Activated CD4-positive, CD25-positive, alpha-beta regulatory T cell (primary cell): Measurements from ENCODE around the gene TBRG4.

Experiments used
- DNase-seq, 4 experiments: peaks; one replicate each; lab custom pipeline; 2025; lab: John Stamatoyannopoulos, UW

The TBRG4 gene

GRCh38 chr7:45088821-45089340 lies 22.6 kb downstream of the TBRG4 start, which contains the start of gene NACAD:
Gene NACAD, minus strand, starts transcription at chr7:45088969. Its CDS starts 75 bp downstream, at chr7:45088894.
- DNase-seq: no peak

GRCh38 chr7:45088146-45088701 lies 23.3 kb downstream of the TBRG4 start:
- DNase-seq: no peak

DNA sequence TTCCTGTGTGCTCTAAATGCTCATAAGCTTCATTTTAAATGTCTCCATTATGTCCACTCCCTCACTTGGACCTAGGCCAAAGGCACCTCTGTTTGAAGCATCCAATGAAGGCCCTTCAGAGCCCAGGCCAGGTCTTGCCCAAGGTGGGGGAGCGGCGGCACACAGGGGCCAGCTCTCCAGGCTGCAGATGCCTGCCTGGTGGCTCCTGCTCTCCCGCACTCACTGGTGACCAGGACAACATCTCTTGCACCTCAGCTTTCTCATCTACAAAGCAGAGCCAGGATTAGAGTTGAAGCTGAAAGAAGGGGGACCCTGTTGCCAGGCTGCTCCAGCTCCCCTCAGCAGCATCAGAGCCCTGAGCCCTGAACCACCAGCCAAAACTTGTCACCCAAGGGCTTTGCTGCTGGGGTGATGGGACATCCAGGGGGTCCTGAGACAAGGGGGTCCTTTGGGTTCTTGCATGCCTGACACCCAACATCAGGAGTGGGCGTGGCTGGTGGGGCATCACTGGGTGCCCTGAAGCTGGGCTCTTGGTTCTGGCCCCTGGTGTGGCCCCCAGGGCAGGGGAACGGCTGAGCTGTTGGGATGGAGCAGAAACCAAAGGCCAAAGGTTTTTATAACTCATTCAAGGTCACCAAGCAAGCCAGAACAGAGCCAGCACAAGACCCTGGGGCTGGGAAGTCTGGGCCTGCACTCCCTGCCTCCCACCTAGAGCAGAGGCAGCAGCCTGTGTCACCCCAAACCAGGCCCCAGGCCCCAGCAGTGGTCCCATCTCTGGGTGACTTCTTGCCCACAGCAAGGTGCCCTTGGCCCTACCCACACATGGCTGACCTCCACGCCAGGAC lies 24.0 kb downstream of the TBRG4 start:
- DNase-seq: no peak

GRCh38 chr7:45086331-45087065 lies 25.0 kb downstream of the TBRG4 start:
- no peak for DNase-seq

GRCh38 chr7:45085619-45086200 lies 25.8 kb downstream of the TBRG4 start:
- no peak for DNase-seq

GRCh38 chr7:45084901-45085618 lies 26.4 kb downstream of the TBRG4 start:
- no peak for DNase-seq

DNA sequence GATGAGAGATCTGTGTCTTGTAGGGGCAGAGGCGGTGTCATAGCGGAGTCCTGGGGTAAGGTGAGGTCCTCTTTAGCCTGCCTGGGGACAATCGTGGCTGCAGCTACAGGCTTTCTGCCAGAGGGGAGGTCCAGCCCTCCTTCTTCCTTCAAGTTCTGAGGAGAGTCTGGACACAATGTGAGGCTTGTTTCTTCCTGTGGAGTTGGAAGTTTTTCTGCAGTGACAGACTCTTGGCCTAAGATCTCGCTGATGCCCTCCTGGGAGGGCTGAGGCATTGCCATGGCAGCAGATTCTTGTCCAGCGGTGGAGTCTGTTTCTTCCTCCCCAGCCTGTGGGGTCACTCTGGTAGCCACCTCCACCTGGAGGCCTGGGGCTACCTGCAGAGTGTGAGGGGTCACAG lies 27.2 kb downstream of the TBRG4 start:
- DNase-seq: no peak

- no peak for DNase-seq
These were observed 28.6 kb downstream of the TBRG4 start for GRCh38 chr7:45082831-45083331.

DNA sequence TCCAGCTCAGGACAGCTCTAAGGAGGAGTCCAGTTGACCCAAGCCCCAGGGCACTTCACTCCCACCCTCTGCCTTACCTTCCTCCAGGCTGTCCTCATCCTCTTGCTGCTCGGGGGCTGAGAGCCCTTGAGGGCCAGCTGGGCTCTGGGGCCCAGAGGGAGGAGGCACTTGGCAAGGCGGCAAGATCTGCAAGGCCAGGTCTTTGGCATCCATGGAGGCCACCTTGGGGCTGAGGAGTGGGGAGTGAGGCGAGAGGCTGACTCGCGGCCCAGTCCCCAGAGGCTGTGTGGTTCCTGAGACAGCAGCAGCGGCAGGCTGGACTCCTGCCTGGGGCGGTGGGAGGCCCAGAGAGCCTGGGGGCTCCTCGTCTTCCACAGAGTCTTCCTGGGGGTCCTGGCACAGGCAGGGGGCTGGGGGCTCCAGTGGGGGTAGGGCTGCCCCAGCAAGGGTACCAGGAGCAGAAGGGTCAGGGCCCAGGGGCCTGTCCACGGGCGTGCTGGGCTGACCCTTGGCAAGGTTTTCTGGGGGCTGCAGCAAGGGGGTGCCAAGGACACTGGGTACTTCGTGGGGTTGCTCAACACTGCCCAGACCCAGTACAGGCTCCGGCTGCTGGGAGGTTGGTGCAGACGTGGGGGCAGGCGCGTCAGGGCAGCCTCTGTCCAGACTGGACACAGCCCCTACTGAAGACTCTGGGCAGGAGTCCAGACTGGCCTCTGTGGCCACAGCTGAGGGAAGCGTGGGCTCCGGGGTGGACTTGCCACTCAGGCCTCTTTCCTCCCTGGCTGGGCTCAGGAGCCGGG lies 29.3 kb downstream of the TBRG4 start:
- DNase-seq: no peak

DNA sequence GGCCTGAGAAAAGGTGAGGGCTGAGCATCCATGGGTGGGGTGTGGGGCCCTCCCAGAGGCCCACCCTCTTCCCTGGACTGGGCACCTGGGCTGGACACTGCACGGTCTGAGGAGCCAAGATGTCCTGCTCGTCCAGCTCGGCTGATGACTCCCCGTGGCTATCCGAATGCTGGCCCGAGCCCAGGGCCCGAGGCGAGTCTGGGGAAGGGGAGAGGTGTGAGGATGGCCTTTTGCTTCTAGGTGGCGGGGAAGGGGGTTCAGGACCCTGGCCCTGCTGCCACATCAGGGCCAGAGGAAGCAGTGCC lies 29.9 kb downstream of the TBRG4 start:
- no peak for DNase-seq

DNA sequence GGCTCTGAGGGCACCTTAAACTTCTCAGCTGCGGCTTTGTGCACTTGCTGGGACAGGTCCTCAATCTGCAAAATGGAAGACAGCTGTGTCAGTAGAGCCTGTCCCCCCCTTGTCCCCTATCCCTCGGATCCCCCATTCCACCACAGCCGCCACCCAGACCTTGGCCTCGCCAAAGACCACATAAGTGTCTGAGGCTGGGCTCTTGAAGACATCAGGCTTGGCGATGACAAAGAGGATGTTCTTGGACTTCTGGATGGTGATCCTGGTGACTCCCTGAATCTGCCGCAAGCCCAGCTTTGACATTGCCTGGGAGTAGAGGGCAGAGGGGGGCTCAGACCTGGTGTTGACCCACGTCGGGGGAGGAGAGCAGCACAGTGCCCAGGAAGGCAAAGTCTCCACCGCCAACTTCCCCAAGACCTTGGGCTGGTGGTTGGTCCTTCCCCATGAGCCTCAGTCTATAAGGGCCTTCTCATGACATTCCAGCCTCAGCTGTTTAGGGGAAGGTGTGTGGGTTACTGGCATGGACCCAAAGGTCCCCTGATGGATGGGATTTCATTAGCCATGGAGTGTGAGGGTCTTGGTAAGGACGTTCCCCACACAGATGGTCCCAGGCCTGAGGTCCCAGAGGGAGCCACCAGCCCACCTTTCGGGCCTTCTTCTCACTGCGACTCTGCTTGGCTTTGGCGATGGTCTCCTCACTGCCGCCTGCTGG lies 30.4 kb downstream of the TBRG4 start:
- DNase-seq: no peak

DNA sequence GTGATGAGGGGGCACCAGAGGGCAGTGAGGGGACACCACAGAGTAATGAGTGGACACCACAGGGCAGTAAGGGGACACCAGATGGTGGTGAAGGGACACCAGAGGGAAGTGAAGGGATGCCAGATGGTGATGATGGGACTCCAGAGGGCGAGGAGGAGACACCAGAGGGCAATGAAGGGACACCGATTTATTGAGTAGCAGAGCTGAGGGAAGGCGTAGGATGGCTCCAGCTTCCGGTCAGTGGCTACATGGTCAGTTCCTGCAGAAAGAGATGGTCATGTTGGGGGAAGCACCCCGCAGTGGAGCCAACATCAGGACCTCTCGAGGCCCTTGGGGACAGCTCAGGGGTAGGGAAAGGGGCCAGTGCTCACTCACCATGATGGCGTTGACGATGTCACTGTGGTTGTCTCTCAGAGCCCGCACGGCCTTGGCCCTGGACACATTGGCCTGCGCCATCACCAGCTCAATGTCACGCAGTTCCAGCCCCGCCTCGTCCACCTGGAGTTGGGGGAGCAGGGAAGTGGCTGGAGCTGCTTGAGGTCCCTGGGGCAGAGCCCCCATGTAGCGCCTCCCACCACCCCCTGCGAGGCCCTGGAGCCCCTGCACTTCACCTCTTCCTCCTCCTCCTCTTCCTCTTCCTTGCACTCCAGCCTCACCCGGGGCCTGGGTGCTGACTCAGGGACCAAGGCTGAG lies 31.1 kb downstream of the TBRG4 start:
- no peak for DNase-seq

DNA sequence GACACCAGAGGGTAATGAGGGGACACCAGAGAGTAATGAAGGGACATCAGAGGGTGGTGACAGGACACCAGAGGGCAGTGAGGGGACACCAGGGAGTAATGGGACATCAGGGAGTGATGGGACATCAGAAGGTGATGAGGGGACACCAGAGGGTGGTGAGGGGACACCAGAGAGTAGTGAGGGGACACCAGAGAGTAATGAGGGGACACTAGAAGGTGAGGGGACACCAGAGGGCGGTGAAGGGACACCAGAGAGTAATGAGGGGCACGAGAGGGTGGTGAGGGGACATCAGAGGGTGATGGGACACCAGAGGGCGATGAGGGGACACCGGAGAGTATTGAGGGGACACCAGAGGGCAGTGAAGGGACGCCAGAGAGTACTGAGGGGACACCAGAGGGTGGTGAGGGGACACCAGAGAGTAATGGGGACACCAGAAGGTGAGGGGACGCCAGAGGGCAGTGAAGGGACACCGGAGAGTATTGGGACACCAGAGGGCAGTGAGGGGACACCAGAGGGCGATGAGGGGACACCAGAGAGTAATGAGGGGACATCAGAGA lies 33.3 kb downstream of the TBRG4 start:
- DNase-seq: no peak

- no peak for DNase-seq
These were observed 33.9 kb downstream of the TBRG4 start for GRCh38 chr7:45077579-45077978.

DNA sequence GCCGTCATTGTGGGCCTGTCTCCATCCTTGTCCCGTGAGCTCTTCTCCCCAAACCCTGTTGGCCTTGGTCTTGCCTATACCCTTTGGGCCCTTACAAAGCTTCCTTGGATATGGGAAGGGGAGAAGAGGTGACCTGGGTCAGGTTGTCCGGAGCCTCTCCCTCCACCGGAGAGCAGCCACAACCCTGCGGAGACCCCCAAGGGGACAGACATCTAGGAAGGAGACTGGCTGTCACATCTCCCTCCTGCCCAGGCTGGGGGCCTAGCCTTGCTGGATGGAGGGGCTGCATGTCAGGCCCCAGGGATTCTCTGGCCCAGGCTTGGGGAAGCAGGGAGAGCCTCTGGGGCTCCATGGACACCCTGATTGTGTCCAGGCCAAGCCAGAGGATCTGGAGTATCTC lies 34.6 kb downstream of the TBRG4 start:
- no peak for DNase-seq

DNA sequence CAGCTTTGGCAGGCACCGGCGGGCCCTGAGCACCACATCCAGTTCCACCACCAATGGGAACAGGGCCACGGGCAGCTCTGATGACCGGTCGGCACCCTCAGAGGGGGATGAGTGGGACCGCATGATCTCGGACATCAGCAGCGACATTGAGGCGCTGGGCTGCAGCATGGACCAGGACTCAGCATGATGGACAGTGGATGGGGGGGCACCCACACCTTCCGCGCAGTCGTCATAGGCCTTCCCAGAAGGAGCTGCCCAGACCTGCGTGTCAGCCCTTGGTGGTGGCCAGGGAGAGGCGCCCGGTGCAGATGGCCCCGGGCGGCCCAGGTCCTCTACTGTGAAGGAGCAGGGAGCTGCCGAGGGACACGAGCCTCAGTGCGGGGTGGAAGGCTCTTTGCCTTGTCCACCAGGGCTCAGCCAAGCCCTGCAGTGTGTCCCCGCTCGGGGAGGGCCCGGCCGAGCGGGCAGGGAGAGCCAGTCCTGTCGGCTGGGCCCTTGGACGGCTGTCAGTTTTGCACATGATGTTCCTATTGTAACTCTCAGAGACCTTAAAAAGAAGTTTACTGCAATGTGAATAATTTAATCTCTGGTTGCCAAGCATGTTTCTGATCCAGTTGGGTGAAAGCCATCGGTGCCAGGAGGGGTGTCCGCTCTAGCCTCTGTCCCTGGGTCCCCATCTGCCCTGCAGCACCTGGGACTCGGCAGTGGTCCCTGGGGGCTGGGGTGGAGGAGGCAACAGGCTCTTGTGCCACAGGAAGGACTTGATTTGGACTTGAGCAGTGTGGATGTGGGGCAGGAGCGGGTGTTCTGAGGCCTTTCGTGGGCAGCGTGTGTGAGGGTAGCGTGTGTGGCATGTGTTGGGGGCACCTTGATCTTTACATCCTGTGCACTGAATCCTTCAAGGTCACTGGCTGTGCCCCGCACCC lies 35.4 kb downstream of the TBRG4 start:
- no peak for DNase-seq

- no peak for DNase-seq
These were observed 36.2 kb downstream of the TBRG4 start for GRCh38 chr7:45075355-45075644.
